Stimulated activated naive B cell treated with anti-CD40 and anti-IgM and Interleukin-4, amounts not matched to agents 10 μg/mL and 1 μg/mL and 100 μg/mL, for 72 hours (primary cell): ENCODE results near the gene PCSK2.

Experiments used
- ATAC-seq, 2 donors: fragments of 150-1000 bp; cut with Tn5 transposase; replicated peaks; 2 replicates each; pipeline ENCODE4 v1.10.0; 2021; ENCODE audit warnings: moderate library complexity in 1 of 2
- DNase-seq: peaks from one replicate; pipeline ENCODE4 v3.0.0; 2021
- H3K27ac Mint-ChIP-seq: one replicate; pipeline ENCODE4 v1.8.0; 2022; ENCODE audit warnings: mild to moderate bottlenecking, mixed read lengths
- H3K27me3 Mint-ChIP-seq, 2 donors: one replicate each; pipeline ENCODE4 v1.8.0; 2022; ENCODE audit warnings: mixed read lengths in 2 of 2
- H3K36me3 Mint-ChIP-seq, 2 donors: one replicate each; pipeline ENCODE4 v1.8.0; 2022; ENCODE audit warnings: mixed read lengths in 2 of 2, mild to moderate bottlenecking in 1 of 2
- H3K4me1 Mint-ChIP-seq, 2 donors: one replicate each; pipeline ENCODE4 v1.8.0; 2022; ENCODE audit warnings: mixed read lengths in 2 of 2, mild to moderate bottlenecking in 1 of 2
- H3K4me3 Mint-ChIP-seq, 2 donors: one replicate each; pipeline ENCODE4 v1.8.0; 2022; ENCODE audit warnings: mild to moderate bottlenecking in 2 of 2, mixed read lengths in 2 of 2, moderate library complexity in 1 of 2
- H3K9me3 Mint-ChIP-seq, 2 donors: one replicate each; pipeline ENCODE4 v1.8.0; 2022; ENCODE audit warnings: mixed read lengths in 2 of 2, mild to moderate bottlenecking in 1 of 2

PCSK2 gene

GRCh38 chr20:17287998-17288397 is 61.2 kb downstream of the PCSK2 start:
- Mint-ChIP-seq H3K36me3 (no peaks in the 10 kb centered on the region), H3K27ac (no peak overlapping the region), H3K27me3 (no peaks in the 10 kb centered on the region), H3K4me1 (no peaks in the 10 kb centered on the region), H3K9me3 (no peaks in the 10 kb centered on the region), H3K4me3 (no peak overlapping the region)
- DNase-seq (no peak), ATAC-seq (no peak)

DNA sequence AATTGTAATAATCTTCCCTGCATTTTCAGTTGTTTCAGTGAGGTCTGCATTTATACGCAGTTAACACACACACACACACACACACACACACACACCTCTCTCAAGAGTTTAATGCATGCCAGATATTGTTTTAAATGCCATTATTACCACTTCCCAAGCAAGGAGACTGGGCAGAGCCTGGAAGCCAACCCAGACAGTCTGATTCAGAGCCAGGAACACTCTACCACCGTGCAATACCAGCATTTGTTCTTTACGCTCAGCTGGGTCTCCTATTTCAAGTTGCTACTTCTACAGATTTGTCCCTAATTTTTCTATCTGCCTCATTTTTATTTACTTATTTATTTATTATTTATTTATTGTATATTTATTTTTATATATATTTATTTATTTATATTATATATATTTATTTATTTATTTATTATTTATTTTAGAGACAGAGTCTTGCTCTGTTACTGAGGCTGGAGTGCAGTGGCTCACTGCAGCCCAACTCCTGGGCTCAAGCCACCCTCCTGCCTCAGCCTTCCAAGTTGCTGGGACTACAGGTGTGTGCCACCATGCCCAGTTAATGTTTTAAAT is 68.4 kb downstream of the PCSK2 start:
- Mint-ChIP-seq H3K9me3 (no peaks in the 10 kb centered on the region), H3K36me3 (no peaks in the 10 kb centered on the region), H3K4me1 (no peaks in the 10 kb centered on the region), H3K27me3 (no peaks in the 10 kb centered on the region), H3K27ac (no peak overlapping the region), H3K4me3 (no peak overlapping the region)
- DNase-seq (no peak), ATAC-seq (no peak)

- no peaks in the 10 kb centered on the region for H3K9me3 Mint-ChIP-seq
- no peaks in the 10 kb centered on the region for H3K4me1 Mint-ChIP-seq
- ATAC-seq, result no peak
- no peak overlapping the region for H3K27ac Mint-ChIP-seq
- H3K4me3 Mint-ChIP-seq, result no peak overlapping the region
- DNase-seq, result no peak
- H3K36me3 Mint-ChIP-seq, result no peaks in the 10 kb centered on the region
- H3K27me3 Mint-ChIP-seq, result peaks cover 0 to 1% of the 10 kb centered on the region in 2 donors
Observed at GRCh38 chr20:17295991-17296390, 69.2 kb downstream of the PCSK2 start.

DNA sequence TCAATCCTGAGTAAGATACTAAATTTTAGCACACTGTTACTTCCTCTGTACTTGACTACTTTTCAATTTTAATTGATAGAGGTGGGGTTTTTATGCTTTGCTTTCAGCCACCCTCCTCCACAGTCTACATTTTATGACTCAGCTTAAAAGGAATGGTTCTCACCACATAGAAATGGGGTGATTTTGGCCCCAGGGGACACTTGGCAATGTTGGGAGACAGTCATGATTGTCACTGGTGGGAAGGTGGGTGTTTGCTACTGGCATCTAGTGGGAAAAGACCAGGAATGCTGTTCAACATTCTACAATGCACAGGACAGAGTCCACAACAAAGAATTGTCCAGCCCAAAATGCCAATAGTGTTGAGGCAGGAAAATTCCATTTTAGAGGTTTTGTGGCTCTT is 71.3 kb downstream of the PCSK2 start:
- no peak for ATAC-seq
- peaks cover 0 to 4% of the 10 kb centered on the region in 2 donors for H3K27me3 Mint-ChIP-seq
- DNase-seq, result no peak
- H3K4me1 Mint-ChIP-seq, result no peaks in the 10 kb centered on the region
- no peaks in the 10 kb centered on the region for H3K36me3 Mint-ChIP-seq
- H3K4me3 Mint-ChIP-seq, result no peak overlapping the region
- H3K9me3 Mint-ChIP-seq, result no peaks in the 10 kb centered on the region
- H3K27ac Mint-ChIP-seq, result no peak overlapping the region

DNA sequence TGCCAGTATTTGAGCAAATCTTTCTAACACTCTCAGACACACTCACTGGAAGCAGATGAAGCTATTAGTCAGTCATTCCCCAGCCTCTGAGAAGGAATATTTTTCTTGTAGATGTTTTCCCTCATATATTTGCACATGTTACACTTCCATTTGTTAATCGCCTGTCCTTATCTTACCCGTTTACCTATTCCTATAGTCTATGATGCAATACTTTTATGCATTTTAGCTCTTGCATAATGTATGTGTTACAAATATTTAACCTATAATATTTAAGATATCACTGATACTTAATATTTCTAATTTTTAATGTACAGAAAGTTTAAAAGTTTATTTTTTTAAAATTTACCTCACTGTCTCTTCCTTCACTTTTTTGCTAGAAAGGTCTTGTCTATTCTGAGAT is 71.9 kb downstream of the PCSK2 start:
- no peak for DNase-seq
- Mint-ChIP-seq H3K4me1 (no peaks in the 10 kb centered on the region), H3K27me3 (peaks cover 0 to 4% of the 10 kb centered on the region in 2 donors), H3K27ac (no peak overlapping the region), H3K36me3 (no peaks in the 10 kb centered on the region), H3K4me3 (no peak overlapping the region), H3K9me3 (no peaks in the 10 kb centered on the region)
- ATAC-seq, result no peak

DNA sequence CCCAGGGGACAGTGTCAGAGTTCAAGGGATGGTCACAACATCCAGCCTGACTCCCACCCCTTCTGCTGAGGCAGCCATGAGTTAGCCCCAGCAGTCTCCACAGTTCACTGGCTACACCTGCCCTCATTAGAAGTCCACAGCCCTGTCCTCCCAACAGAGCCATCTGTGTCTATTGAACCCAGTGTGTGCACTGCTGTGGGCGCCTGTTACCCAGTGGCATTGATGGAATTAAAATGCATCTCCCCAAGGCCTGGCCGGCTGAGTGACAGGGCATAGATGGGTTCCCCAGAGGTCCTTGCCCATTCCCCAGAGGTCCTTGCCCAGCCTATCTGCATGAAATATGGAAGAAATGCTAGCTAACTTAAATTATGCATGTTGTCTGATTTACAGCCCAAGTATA is 73.3 kb downstream of the PCSK2 start:
- H3K36me3 Mint-ChIP-seq, result no peaks in the 10 kb centered on the region
- peaks cover 0 to 4% of the 10 kb centered on the region in 2 donors for H3K27me3 Mint-ChIP-seq
- H3K4me3 Mint-ChIP-seq, result no peak overlapping the region
- no peaks in the 10 kb centered on the region for H3K9me3 Mint-ChIP-seq
- ATAC-seq (no peak), DNase-seq (no peak)
- H3K4me1 Mint-ChIP-seq, result no peaks in the 10 kb centered on the region
- H3K27ac Mint-ChIP-seq, result no peak overlapping the region

GRCh38 chr20:17304774-17305173 is 77.9 kb downstream of the PCSK2 start:
- Mint-ChIP-seq H3K27me3 (peaks cover 0 to 4% of the 10 kb centered on the region in 2 donors), H3K9me3 (peaks cover 0 to 3% of the 10 kb centered on the region in 2 donors), H3K27ac (no peak overlapping the region), H3K4me3 (no peak overlapping the region), H3K36me3 (no peaks in the 10 kb centered on the region), H3K4me1 (no peaks in the 10 kb centered on the region)
- ATAC-seq (no peak), DNase-seq (no peak)

DNA sequence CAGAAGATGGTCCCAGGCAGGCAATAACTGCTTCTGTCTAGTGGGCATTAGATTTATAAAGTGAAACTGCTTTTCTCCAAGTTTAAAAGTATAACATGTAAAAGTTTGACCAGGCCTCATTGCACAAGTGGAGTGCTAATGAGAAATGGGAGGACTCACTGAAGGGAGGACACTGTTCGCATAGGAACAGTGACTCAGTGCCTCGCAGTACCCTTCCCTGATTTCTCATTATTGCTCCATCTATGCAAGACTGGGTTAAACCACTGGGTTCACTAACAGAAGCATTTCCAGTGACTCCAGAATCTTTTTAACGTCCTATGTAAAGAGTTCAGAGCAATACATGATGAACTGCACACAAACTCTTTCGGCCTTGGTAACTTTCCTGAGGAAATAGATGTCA is 79.6 kb downstream of the PCSK2 start:
- H3K4me3 Mint-ChIP-seq, result no peak overlapping the region
- no peaks in the 10 kb centered on the region for H3K27me3 Mint-ChIP-seq
- ATAC-seq (no peak), DNase-seq (no peak)
- no peaks in the 10 kb centered on the region for H3K4me1 Mint-ChIP-seq
- H3K9me3 Mint-ChIP-seq, result peaks cover 0 to 3% of the 10 kb centered on the region in 2 donors
- H3K36me3 Mint-ChIP-seq, result no peaks in the 10 kb centered on the region
- no peak overlapping the region for H3K27ac Mint-ChIP-seq

DNA sequence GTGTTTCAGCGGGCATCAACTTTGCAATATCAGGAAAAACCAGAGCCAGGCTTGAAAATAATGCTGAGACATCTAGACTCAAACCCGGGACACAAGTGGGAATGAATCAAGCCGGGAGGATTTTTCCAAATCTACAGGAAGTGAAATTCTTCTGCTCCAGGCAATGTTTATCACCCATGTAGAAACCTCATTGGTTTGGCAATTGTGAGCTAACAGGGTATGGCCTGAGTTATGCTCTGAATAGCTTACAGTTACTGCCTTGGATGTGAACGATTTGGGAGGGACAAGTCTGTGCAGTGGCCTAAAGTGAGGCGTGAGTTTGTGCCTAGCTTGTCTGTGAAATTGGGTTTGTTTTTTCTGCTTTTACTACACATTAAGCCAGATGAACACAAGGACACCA is 87.4 kb downstream of the PCSK2 start:
- Mint-ChIP-seq H3K36me3 (no peaks in the 10 kb centered on the region), H3K9me3 (peaks cover 0 to 3% of the 10 kb centered on the region in 2 donors), H3K27ac (peak overlapping the region; percentile 47), H3K4me1 (no peaks in the 10 kb centered on the region), H3K4me3 (no peak overlapping the region), H3K27me3 (peaks cover 40% of the 10 kb centered on the region in 2 donors)
- DNase-seq, result no peak
- ATAC-seq, result no peak

GRCh38 chr20:17315407-17316231 is 88.8 kb downstream of the PCSK2 start:
- H3K36me3 Mint-ChIP-seq, result no peaks in the 10 kb centered on the region
- no peak overlapping the region for H3K27ac Mint-ChIP-seq
- ATAC-seq (no peak), DNase-seq (no peak)
- no peak overlapping the region for H3K4me3 Mint-ChIP-seq
- no peaks in the 10 kb centered on the region for H3K4me1 Mint-ChIP-seq
- H3K27me3 Mint-ChIP-seq, result peaks cover 40% of the 10 kb centered on the region in 2 donors
- H3K9me3 Mint-ChIP-seq, result no peaks in the 10 kb centered on the region

DNA sequence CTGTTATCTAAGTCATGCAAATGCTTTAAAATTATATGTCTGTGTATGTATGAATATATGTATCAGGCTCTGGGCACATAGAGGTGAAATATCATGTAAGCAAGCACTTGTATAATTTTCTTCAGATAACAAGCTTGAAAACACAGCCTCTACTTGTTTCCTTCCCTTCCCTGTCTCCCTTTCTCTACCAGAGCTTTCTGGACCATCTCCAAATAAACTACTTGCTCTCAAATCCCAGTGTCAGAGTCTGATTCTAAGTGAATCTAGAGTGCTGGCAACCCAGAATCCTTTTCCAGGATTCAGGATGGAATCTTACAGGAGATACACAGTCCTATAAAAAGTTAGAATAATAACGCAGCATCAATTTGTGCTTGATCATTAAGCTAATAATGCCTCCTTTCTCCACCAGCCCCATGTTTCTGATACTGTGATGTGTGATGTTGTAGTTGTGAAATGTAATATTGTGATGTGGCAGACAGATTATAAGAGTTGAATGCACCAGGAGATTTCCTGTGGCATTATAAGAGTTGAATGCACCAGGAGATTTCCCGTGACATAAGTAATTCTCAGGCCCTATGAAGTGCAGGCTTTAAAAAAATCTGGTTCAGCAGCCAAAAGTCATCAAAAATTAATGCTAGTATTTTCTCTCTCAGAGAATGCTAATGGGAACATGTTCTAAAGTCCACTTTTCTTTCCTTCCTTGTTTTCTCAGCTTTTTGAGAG is 89.6 kb downstream of the PCSK2 start:
- peaks cover 40% of the 10 kb centered on the region in 2 donors for H3K27me3 Mint-ChIP-seq

GRCh38 chr20:17317341-17317740 is 90.5 kb downstream of the PCSK2 start:
- no peaks in the 10 kb centered on the region for H3K4me1 Mint-ChIP-seq
- no peaks in the 10 kb centered on the region for H3K36me3 Mint-ChIP-seq
- no peaks in the 10 kb centered on the region for H3K9me3 Mint-ChIP-seq
- ATAC-seq (no peak), DNase-seq (no peak)
- peaks cover 40% of the 10 kb centered on the region in 2 donors for H3K27me3 Mint-ChIP-seq
- no peak overlapping the region for H3K27ac Mint-ChIP-seq
- no peak overlapping the region for H3K4me3 Mint-ChIP-seq

More for the DNA sequence above, 89.6 kb downstream of the PCSK2 start:
- no peak overlapping the region for H3K4me3 Mint-ChIP-seq
- no peaks in the 10 kb centered on the region for H3K9me3 Mint-ChIP-seq
- DNase-seq (no peak), ATAC-seq (no peak)
- H3K27ac Mint-ChIP-seq, result no peak overlapping the region
- H3K36me3 Mint-ChIP-seq, result no peaks in the 10 kb centered on the region
- no peaks in the 10 kb centered on the region for H3K4me1 Mint-ChIP-seq

GRCh38 chr20:17320456-17320855 is 93.6 kb downstream of the PCSK2 start:
- H3K27me3 Mint-ChIP-seq, result peaks cover 29 to 36% of the 10 kb centered on the region in 2 donors
- H3K27ac Mint-ChIP-seq, result no peak overlapping the region
- no peaks in the 10 kb centered on the region for H3K4me1 Mint-ChIP-seq
- no peaks in the 10 kb centered on the region for H3K36me3 Mint-ChIP-seq
- DNase-seq (no peak), ATAC-seq (no peak)
- no peak overlapping the region for H3K4me3 Mint-ChIP-seq
- H3K9me3 Mint-ChIP-seq, result peaks cover 0 to 3% of the 10 kb centered on the region in 2 donors

GRCh38 chr20:17326096-17326495 is 99.3 kb downstream of the PCSK2 start:
- H3K36me3 Mint-ChIP-seq, result no peaks in the 10 kb centered on the region
- DNase-seq (no peak), ATAC-seq (no peak)
- H3K9me3 Mint-ChIP-seq, result peaks cover 0 to 3% of the 10 kb centered on the region in 2 donors
- H3K4me1 Mint-ChIP-seq, result no peaks in the 10 kb centered on the region
- no peak overlapping the region for H3K27ac Mint-ChIP-seq
- peaks cover 29 to 42% of the 10 kb centered on the region in 2 donors for H3K27me3 Mint-ChIP-seq
- no peak overlapping the region for H3K4me3 Mint-ChIP-seq
